Measurements from ENCODE around the gene DKK3.

Gene DKK3

DNA sequence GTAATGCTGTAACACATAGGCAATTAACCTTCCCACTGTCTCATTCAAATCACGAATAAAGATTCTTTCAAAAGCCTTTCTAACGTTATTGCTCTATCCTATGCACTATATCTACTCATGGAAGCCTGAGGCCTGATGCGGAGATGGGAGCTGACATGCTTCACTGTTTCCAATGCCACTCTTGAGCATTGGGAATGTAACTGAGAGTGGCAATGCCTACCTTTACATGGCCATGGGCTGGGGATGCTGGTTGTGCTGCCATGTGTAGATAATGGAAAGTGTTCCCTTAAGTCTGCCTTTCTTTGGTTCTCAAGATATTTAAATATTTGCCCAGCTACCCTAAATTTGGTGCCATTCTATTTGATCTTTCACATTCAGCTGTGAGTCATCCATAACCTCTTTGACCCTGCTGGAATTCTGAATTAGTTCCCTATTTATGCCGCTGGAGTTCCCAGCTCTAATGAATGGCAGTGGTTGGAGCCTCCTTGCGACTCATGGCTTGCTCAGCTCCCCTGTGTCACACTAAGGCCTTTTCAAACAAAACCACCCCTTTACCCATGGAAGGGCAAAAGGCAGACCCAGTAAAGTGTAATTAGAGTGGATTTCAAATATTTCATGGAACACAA is 21.4 kb upstream of the DKK3 start:
- DNase-seq, result no peak

DNA sequence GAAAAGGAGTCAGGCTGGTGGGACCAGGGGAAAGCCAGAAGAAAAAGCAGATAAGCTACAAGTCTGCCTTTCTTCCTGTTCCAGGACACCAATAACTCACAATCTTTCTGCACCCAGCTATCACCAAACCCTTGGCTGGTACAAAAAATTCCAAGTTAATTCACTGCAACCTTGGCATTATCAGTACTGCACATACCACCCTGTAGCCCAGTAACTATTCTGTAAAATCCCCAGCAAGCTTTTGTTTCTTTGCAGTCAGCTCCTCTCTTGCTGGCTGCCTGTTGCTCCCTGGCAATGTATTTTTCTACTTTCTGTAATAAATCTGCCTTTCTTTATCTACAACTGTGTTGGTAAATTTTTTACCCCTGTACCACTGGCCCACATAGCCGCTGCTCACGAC is 20.7 kb upstream of the DKK3 start:
- no peak for DNase-seq

DNA sequence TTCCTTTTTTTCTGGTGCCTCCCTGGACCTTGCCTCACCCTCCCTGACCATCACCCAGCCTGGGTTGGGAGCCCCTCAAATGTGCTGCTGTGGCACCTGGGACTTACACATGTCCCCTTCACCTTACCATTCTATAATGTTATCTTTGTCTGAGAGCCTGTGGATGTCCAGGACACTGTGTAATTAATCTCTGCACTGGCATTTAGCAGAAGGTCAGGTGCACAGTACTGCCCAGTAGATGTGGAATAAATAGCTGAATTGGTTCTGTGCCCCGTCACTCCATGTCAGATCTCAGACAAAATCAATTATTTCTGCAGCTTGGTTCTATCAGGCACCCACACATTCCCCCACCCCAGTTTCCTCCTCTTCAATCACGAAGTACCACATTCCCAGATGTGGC is 19.9 kb upstream of the DKK3 start:
- no peak for DNase-seq

DNA sequence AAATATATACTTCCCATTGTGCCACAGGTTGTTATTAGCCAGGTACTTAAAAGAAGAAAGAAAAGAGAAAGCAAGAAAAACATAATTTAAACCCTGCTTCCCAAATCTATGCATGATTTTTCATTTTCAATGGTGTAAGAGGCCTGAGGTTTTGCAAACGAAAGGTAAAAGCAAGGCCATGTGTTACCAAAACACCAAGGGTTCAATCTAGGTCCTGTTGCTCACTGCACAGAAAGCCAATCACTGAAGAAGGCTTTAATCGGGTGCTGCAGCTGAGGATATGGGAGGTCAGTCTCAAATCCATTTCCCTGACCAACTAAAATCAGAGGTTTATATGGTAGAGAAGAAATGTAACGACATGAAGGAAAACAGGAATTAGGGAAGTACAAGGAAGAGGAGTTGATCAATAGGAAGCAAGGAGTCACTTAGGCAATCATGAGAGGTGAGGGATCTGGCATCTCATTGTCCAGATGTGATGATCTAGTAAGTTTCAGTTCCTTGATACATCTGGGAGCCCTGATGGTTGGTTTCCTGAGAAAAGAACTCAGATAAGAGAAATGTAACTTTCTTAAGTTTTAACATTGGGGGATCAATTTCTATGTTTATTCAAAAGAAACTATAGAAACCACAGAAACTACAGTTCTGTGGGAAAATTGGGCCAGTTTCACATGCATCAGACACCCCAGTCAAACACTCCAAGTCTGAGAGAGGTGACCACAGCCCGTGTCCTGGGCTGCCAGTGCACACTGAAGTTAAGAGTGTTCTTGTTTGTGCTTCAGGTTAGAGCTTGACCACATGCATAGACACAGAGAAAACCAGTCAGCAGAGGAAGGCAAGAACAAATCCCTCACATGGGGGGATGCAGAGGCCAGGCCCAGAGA is 18.1 kb upstream of the DKK3 start:
- DNase-seq, result no peak

DNA sequence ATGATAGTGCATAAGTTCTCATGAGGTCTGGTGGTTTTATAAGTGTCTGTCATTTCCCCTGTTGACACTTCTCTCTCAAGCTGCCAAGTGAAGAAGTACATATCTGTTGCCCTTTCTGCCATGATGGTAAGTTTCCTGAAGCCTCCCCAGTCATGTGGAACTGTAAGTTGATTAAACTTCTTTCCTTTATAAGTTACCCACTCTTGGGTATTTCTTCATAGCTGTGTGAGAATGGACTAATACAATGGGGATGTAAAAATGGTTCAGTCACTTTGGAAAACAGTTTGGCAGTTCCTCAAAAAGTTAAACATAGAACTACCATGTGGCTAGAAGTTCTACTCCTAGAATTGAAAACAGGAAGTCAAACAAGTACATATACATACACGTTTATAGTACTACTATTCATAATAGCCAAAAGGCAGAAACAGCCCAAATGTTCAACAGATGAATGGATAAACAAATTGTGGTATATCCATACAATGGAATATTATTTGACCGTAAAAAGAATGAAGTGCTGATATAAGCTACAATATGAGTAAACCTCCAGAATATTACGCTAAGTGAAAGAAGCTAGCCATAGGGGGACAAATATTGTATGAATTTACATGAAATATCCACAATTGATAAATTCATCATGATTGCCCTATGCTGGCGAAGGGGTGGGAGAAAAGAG is 16.0 kb upstream of the DKK3 start:
- peak; percentile 16 to 21 for DNase-seq

DNA sequence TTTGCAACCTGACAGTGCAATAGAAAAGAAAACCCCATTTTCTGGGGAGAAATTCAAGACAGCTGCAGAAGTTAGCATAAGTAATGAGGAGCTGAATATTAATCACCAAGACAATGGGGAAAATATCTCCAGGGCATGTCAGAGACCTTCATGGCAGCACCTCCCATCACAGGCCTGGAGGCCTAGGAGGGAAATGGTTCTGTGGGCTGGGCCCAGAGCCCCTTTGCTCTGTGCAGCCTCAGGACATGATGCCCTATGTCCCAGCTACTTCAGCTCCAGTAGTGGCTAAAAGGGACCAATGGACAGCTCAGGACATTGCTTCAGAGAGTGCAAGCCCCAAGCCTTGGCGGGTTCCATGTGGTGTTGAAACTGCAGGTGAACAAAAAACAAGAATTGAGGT is 14.6 kb upstream of the DKK3 start:
- DNase-seq, result no peak

DNA sequence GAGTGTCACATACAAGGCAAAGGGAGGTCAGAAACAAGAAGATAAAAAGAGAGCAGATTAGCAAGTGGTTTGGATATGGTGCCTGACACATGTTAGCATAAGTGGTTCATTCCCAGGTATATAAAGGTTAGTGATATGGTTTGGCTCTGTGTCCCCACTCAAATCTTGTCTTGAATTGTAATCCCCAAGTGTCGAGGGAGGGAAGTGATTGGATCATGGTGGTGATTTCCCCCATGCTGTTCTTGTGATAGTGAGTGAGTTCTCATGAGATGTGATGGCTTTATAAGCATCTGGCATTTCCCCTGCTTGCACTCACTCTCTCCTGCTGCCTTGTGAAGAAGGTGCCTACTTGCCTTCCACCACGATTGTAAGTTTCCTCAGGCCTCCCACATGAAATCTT is 12.1 kb upstream of the DKK3 start:
- no peak for DNase-seq

DNA sequence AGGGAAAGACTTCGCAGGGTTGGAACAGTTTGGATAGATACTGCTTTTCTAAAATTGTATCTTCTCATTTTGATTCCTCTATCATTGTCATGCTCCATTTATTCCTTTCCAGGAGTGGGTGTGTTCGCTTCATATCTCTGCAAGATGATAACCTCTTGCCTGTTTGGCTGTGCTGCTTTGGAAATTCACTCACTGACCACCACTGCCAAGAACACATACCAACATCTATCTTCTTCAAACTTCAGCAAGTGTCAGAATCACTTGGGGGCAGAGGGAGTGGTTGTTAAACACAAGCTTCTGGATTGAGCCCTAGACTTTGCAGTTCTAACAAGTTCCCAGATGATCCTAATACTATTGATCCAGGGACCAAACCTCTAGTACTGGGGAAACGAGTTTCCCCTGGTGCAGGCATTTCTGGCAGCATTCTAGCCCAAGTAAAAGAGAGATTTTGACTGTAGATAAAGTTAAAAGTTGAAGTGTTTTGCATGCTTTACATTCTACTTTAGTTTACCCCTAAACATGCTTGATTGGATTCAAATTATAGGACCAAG is 11.5 kb upstream of the DKK3 start:
- no peak for DNase-seq

DNA sequence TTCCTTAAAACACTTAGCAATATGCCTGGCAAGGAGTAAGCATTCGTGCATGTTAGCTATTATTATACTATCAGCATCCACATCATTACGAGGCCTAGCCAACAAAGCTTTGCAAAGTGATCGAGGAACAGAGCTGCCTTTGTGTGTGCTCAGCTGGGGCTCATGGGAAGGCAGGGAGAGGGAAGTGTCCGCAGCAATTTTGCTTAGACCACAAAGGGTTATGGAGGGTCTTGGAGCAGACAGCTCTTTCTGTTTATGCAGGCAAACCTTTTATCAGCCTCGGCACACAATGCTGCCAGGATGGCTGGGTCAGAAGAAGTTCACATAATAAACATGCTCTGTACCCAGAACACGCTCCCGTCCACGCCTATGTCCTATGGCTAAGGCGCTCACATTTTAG is 10.9 kb upstream of the DKK3 start:
- DNase-seq, result no peak

DNA sequence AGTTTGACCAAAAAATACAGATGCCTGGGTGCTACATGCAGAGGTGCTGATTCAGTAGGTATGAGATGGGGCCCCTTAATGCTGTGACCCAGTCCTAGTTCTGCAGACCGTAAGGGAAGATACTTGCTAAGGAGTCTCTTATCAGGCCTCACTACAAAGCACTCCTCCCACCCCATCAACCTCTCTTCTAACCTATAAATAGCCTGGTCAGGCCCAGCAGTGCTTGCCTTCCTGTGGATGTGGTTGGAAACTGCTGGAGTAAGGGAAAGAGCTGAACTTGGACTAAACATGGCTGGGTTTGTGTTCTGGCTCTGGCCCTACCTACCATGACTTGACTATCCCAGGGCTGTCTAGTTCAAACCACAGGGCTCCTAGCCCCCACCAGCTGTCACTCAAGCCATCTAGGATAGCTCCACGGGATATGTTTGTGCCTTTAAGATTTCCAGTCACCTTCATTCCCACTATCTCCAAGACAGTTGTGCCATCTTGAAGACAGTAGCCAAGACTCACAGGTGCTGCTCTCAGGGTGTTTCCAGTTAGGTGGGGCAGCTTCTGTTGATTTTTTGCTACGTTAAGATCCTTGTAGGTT is 9.5 kb upstream of the DKK3 start:
- no peak for DNase-seq

DNA sequence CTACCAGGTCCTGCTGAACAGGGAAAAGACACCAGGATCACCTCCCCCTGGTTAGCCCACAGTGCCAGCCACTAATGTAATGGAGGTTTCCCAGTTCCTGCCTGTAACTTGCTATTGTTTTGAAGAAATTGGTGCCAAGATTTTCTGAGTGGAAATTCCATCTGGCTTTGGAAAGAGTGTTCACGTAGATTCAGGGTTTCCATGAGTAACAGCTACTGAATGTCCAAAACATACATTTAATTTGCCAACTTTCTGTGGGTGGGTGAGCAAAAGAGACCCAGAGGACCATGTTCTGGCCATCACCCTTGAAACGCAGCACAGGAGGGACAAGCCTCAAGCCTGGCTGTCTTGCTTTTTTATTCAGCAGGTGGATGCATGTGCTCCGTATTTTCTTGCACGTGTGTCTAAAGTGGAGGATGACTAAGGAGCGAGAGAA is 8.8 kb upstream of the DKK3 start:
- DNase-seq, result no peak

DNA sequence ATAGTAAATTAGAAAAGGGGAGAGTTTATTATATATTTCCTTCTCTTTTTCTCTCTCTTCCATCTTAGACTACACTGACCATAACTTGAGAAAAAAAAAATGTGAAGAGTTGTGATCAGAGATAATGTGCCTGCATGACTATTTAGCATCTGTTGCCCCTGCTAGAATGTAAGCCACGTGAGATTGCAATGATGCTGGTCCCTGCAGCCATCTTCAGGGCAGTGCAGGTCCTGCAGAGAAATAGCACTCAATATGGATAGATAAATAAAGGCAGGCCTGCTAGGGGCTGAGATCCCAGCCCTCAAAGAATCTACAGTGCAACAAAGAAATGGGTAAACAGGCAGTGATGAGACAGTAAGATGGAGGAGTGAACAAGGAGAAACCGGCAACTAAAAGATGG is 7.8 kb upstream of the DKK3 start:
- no peak for DNase-seq

DNA sequence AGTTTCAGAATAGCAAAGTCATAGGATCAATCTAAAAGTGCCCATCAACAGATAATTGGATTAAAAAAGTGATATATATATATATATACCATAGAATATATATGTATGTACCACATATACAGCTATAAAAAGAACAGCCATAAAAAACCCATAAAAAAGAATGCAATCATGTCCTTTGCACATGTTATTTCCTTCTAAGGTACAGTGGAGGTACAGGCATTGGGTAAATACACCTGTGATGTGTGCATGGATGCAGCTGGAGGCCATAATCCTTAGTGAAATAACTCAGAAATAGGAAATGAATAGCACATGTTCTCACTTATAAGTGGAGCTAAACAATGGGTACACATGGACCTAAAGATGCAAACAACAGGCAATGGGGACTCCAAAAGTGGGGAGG is 7.1 kb upstream of the DKK3 start:
- DNase-seq, result no peak

DNA sequence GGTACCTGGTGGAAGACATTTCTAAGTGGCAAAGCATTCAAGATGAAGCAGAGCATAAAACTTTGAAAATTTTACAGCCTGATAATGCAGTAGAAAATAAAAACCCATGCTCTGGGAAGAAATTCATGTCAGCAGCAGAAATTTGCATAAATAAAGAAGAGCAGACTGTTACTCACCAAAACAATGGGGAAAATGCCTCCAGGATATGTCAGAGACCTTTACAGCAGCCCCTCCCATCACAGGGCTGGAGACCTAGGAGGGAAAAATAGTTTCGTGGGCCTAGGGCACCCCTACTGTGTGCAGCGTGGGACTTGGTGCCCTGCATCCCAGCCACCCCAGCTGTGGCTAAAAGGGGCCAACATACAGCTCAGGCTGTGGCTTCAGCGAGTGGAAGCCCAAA is 5.4 kb upstream of the DKK3 start:
- DNase-seq, result no peak

DNA sequence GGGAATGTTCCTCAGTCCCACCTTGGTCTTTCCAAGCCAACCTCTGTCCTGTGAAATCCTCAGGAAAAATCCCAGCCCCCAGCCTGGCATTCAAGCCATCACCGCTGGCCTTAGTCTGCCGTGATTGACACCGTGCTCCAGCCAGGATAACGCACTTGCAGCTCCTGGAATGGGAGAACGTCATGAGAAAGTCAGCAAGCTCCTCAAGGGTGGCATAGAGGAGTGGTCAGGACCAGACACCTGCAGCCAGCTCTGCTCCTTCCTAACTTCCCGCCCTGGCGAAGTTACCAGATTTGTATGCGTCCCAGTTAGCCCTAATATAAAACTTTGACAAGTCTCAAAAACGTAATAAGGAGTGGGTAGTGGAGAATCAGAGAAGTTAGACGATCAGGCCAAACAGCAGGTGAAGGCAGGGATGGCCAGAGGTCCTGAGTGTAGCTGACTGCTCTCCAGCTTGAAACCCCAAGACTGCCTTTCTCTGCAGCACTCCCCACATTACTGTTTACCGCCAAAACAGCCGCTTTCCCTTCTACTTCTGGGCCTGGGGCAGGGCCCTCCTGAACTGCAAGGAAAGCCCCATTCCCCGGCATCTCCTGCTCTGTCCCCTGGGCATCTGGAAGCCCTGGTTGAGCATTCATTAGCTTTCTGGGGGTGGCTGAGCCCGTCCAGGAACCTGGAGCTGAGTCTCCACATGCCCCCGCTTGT is 1.3 kb upstream of the DKK3 start:
- no peak for DNase-seq

DNA sequence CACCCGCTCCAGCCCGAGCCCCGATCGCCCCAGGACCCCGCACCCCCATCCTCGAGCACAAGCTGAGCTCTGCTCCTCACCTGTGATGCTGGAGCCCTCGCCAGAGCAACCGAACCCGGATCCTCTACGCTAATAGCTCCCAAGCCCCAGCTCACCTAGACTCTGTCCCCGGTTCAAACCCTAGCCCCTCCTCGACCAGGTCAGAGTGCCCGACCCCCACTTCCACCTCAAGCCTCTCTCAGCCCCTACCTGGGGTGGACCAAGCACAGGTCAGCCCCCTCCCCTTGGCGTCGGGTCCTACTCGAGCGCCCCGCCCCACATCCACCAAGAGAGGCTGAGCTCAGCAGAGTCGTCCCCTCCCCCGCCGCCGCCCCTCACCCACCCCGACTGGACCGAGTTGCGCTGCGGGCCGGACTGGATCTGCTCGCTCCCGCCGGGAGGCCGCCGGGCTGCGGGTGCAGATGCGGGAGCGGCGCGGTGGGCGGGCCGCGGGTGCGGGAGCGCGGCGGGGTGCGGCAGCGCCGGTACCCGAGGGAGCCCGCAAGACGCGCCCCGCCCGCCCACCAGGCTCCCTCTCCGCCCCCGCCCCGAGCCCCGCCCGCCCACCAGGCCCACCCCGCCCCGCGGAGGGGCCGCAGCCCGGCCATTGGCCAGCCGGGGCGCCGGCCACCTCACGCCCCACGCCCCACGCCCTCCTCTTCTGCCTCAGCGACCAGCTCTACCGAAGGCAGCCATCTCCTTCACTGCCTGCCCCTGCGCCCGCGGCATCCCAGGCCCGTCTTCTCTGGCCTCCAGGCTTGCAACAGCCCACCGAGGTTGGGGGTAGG is 577 bp upstream of the DKK3 start:
- no peak for DNase-seq

DNA sequence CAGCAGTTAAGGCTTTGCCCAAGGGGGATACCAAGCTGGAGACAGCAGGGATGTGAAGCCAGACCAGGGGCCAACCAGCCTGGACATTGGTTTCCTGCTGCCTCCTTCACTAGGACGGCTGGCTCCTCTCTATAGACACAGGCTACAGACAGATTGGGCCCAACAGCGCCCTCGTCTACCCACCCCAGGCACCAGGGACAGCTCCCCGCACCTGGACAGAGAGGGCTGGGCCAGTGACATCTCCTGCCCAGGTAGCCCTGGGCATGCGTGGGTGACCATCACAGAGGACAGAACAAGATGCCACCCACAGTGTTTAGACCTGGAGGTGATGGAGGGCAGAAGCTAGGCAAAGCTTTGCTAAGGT is 1.2 kb downstream of the DKK3 start:
- no peak for DNase-seq

DNA sequence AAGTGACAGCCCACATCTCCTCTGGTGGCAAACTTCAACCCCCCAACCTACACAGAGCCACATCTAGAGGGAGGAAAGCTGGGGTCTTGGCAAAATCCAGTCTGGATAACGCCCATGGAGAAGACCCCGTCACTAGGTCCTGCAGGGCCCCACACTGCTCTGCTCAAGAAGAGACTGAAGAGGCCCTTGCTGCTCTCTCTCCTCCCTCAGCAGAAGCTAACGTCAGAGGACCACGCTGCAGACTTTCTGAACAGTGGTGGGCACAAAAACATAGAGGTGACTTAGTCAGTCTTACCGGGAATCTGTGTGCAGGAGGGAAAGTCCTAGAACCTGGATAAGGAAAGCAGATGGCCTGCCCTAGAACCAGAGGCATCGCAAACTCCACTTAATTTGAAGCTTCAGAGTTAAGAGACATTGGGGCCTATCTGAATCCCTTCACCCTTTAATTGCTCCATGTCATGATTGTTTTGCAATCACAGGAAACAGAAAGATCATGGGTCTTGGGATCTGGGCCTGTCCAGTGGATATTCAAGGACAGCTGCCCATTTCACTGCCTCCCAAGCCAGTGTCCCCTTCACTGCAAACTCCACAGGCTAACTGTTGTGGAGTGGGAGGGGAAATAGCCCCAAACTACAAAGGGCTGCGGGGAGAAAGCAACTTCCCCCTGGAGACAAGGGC is 1.7 kb downstream of the DKK3 start:
- no peak for DNase-seq

DNA sequence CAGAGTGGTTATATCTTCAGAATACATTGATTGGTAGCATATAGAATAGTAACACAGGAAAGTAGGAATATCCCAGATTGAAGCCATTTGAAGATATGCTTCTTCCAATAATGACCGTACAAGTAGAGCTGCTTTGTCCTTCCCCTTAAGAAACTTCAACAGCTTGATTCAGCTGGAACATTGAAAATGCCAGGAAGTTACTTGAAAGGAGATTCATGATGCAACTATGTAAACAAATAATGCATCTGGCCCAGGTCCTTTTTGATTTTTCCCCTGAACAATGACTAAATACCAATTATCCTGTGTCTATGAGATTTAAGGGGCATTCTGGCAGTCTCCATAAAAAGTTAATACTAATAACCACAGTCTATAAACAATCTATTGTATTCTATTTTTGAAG is 3.0 kb downstream of the DKK3 start:
- no peak for DNase-seq

DNA sequence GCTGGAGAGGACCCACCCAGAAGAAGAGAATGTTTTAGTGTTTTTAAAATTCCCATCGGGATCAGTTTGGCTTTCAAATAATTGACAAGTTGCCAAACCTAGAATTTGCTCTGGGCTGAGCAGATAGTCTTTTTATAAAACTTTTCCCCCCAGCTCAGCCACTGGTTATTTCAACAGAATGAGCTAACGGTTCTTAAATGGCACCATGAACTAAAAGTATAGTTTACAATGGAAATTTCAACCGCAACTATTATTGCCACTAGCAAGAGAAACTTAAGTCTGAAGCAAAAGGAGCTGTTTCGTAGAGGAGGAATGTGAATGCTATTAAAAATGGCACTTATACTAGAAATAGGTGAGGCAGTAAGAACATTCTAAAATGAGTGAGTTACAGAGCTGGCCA is 3.4 kb downstream of the DKK3 start:
- DNase-seq, result no peak

DNA sequence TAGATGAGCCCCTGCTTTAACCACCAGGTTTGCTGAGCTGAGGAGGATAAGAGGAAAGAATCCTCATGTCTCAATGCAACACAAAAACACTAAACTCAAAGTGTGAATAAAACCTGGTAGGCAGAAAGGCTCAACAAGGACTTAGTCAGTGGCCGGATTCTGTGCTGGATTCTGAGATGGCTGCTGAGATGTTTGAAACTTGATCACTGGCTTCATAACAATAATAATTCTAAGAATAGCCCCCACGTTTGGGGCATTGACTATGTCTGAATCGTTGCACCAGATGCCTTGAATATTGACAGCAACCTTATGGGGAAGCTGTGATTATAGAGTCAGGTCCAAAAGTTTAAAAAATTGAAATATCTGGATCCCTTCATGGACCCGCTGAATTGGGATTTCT is 4.6 kb downstream of the DKK3 start:
- no peak for DNase-seq
